Panc1 (cell line): ENCODE data around the gene UROS. TPM values are rescaled to one million over a fixed set of nuclear protein-coding genes. Genes with fewer than 3 reads are reported as not detected.

Experiments
- ATAC-seq: fragments of 200-7000 bp; cut with Tn5 transposase; 2 replicates; pipeline ENCODE4 v1.9.1; 2020; ENCODE audit warnings: mild to moderate bottlenecking, moderate library complexity
- BruUV-seq: library from RNA; stranded (reverse); fragments of 400-500 nt; replicated peaks from 2 replicates; lab custom pipeline; 2021; lab: Mats Ljungman, UMichigan
- CTCF ChIA-PET: fragments of 300-600 bp; sonication (Branson Sonifier 250); formaldehyde crosslinking; loops from one replicate; lab custom pipeline; 2022; ENCODE audit warnings: antibody characterized with exemption; lab: Charles Lee
- POLR2A ChIA-PET: fragments of 300-600 bp; sonication (Branson Sonifier 250); formaldehyde crosslinking; loops from one replicate; lab custom pipeline; 2022; ENCODE audit warnings: antibody characterized with exemption; lab: Charles Lee
- DNase-seq: peaks from one replicate; pipeline ENCODE4 v3.0.0-alpha.2; 2010; ENCODE audit warnings: low read depth, low spot score
- H3K27ac ChIP-seq: 2 replicates; pipeline ENCODE4 v1.5.1; 2011; ENCODE audit warnings: mild to moderate bottlenecking, low read length, inconsistent platforms
- H3K27me3 ChIP-seq: fragments of 200-500 bp; sonication (Bioruptor generic); 2 replicates; pipeline ENCODE4 v1.6.0; 2014; ENCODE audit warnings: low read length, inconsistent platforms; ENCODE audit not compliant: control insufficient read depth, insufficient read depth
- H3K36me3 ChIP-seq: fragments of 200-500 bp; sonication (Bioruptor generic); 2 replicates; pipeline ENCODE4 v1.5.1; 2014; ENCODE audit warnings: inconsistent platforms, mild to moderate bottlenecking, low read length, moderate library complexity; ENCODE audit not compliant: control insufficient read depth, insufficient read depth
- H3K4me1 ChIP-seq: 2 replicates; pipeline ENCODE4 v1.5.1; 2011; ENCODE audit warnings: inconsistent platforms, mild to moderate bottlenecking, low read length, moderate library complexity; ENCODE audit not compliant: control insufficient read depth, insufficient read depth
- H3K4me3 ChIP-seq, 2 experiments: 2 replicates each; pipeline ENCODE4 v1.5.1; 2011 to 2012; ENCODE audit warnings: low read depth in 2 of 2, low read length in 2 of 2, mild to moderate bottlenecking in 2 of 2, inconsistent platforms in 1 of 2, moderate library complexity in 1 of 2
- H3K9me3 ChIP-seq: fragments of 200-500 bp; sonication (Bioruptor generic); 2 replicates; pipeline ENCODE4 v1.5.1; 2014; ENCODE audit warnings: low read depth, mild to moderate bottlenecking, inconsistent platforms, low read length, moderate library complexity; ENCODE audit not compliant: control insufficient read depth, insufficient read depth
- POLR2AphosphoS5 ChIP-seq: IDR thresholded peaks from 2 replicates; pipeline ENCODE4 v1.6.1; 2012; ENCODE audit warnings: mild to moderate bottlenecking, low read depth, low read length, moderate library complexity
- SIN3A ChIP-seq: IDR thresholded peaks from 2 replicates; pipeline ENCODE4 v1.6.1; 2012; ENCODE audit warnings: low read depth, mild to moderate bottlenecking, low read length, moderate library complexity, borderline replicate concordance; ENCODE audit not compliant: insufficient read depth
- TCF7L2 ChIP-seq: IDR thresholded peaks from 2 replicates; pipeline ENCODE4 v1.6.1; 2011; ENCODE audit warnings: mild to moderate bottlenecking, low read depth, low read length, inconsistent platforms
- in situ Hi-C: cut with HindIII; loops from 2 replicates; pipeline ENCODE4 v1.10.0; 2016; ENCODE audit warnings: low sequenced_read_pairs, low pct_unique_long_range_greater_than_20kb
- intact Hi-C: fragments of 100-400 bp; cut with micrococcal nuclease; formaldehyde crosslinking; loops from one replicate; pipeline ENCODE4 v1.10.0; 2022; ENCODE audit not compliant: unreplicated experiment
- total RNA-seq: library from RNA; stranded (reverse); gene quantifications from one replicate; pipeline ENCODE4 v1.2.1, GENCODE V29; 2021; ENCODE audit not compliant: unreplicated experiment
- TF ChIP-seq, protein P1 (sequence below), 2 experiments: IDR thresholded peaks; 2 replicates each; pipeline ENCODE4 v1.6.1; 2011 to 2012; ENCODE audit warnings: low read depth in 2 of 2, control low read depth in 1 of 2, low read length in 1 of 2, mild to moderate bottlenecking in 1 of 2, moderate library complexity in 1 of 2; ENCODE audit not compliant: insufficient read depth in 1 of 2
- TF ChIP-seq, protein P2 (sequence below): fragments of 450-650 bp; IDR thresholded peaks from 2 replicates; pipeline ENCODE4 v1.5.1; 2017; ENCODE audit warnings: mild to moderate bottlenecking

UROS gene
- total RNA-seq, 1 experiment from 2014 or later: 103 TPM

GRCh38 chr10:125747417-125747816 is 75.6 kb downstream of the UROS start:
- POLR2A ChIA-PET: no interaction called here
- DNase-seq (no peak), ATAC-seq (no peak)
- BruUV-seq: no TSS peak
- H3K27ac ChIP-seq: no peak overlapping the region
- no peak overlapping the region for H3K4me3 ChIP-seq
- TF ChIP-seq POLR2AphosphoS5: no peak
- no peak for TF ChIP-seq SIN3A
- TF ChIP-seq, protein P1, sequence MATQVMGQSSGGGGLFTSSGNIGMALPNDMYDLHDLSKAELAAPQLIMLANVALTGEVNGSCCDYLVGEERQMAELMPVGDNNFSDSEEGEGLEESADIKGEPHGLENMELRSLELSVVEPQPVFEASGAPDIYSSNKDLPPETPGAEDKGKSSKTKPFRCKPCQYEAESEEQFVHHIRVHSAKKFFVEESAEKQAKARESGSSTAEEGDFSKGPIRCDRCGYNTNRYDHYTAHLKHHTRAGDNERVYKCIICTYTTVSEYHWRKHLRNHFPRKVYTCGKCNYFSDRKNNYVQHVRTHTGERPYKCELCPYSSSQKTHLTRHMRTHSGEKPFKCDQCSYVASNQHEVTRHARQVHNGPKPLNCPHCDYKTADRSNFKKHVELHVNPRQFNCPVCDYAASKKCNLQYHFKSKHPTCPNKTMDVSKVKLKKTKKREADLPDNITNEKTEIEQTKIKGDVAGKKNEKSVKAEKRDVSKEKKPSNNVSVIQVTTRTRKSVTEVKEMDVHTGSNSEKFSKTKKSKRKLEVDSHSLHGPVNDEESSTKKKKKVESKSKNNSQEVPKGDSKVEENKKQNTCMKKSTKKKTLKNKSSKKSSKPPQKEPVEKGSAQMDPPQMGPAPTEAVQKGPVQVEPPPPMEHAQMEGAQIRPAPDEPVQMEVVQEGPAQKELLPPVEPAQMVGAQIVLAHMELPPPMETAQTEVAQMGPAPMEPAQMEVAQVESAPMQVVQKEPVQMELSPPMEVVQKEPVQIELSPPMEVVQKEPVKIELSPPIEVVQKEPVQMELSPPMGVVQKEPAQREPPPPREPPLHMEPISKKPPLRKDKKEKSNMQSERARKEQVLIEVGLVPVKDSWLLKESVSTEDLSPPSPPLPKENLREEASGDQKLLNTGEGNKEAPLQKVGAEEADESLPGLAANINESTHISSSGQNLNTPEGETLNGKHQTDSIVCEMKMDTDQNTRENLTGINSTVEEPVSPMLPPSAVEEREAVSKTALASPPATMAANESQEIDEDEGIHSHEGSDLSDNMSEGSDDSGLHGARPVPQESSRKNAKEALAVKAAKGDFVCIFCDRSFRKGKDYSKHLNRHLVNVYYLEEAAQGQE (IDR thresholded peaks at IDR 0.05; ENCODE audit: insufficient read depth in 1 of 2, low read depth in 2 of 2, low read length in 1 of 2): no peak
- no peak for TF ChIP-seq TCF7L2
- TF ChIP-seq, protein P2, sequence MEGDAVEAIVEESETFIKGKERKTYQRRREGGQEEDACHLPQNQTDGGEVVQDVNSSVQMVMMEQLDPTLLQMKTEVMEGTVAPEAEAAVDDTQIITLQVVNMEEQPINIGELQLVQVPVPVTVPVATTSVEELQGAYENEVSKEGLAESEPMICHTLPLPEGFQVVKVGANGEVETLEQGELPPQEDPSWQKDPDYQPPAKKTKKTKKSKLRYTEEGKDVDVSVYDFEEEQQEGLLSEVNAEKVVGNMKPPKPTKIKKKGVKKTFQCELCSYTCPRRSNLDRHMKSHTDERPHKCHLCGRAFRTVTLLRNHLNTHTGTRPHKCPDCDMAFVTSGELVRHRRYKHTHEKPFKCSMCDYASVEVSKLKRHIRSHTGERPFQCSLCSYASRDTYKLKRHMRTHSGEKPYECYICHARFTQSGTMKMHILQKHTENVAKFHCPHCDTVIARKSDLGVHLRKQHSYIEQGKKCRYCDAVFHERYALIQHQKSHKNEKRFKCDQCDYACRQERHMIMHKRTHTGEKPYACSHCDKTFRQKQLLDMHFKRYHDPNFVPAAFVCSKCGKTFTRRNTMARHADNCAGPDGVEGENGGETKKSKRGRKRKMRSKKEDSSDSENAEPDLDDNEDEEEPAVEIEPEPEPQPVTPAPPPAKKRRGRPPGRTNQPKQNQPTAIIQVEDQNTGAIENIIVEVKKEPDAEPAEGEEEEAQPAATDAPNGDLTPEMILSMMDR: no peak
- intact Hi-C loops: no loop called here
- in situ Hi-C loops: no loop called here
- no peaks in the 10 kb centered on the region for H3K4me1 ChIP-seq
- CTCF ChIA-PET: no interaction called here
- H3K27me3 ChIP-seq: no peaks in the 10 kb centered on the region
- H3K9me3 ChIP-seq: no peaks in the 10 kb centered on the region
- peaks cover 36% of the 10 kb centered on the region for H3K36me3 ChIP-seq

DNA sequence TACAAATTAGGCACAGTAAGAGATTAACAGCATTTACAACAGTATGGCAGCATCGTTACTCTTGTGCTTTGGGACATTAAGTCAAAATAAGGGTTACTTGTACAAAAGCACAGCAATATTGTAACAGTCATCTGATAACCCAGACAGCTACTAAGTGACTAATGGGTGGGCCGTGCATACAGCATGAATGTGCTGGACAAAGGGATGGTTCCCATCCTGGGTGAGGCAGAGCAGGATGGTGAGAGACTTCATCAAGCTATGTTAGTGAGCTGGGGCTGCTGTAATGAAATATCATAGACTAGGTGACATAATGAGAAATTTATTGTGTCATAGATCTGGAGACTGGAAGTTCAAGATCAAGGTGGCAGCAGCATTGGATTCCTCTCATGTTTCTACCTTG is 78.1 kb downstream of the UROS start:
- H3K9me3 ChIP-seq: no peaks in the 10 kb centered on the region
- no peak for DNase-seq
- BruUV-seq: no TSS peak
- in situ Hi-C loops: no loop called here
- intact Hi-C loops: no loop called here
- POLR2A ChIA-PET: no interaction called here
- H3K4me1 ChIP-seq: no peaks in the 10 kb centered on the region
- CTCF ChIA-PET: no interaction called here
- no peak overlapping the region for H3K4me3 ChIP-seq
- H3K27me3 ChIP-seq: no peaks in the 10 kb centered on the region
- H3K36me3 ChIP-seq: peaks cover 40% of the 10 kb centered on the region
- ATAC-seq: no peak
- TF ChIP-seq, protein P1 (IDR thresholded peaks at IDR 0.05; ENCODE audit: insufficient read depth in 1 of 2, low read depth in 2 of 2, low read length in 1 of 2): no peak
- no peak for TF ChIP-seq SIN3A
- TF ChIP-seq POLR2AphosphoS5: no peak
- TF ChIP-seq TCF7L2: no peak
- TF ChIP-seq, protein P2: no peak
- no peak overlapping the region for H3K27ac ChIP-seq
